ENCODE measurements around the gene SENP1. TPM values are rescaled to one million over a fixed set of nuclear protein-coding genes. Genes with fewer than 3 reads are reported as not detected.
A peak's percentile ranks its signal among the peaks of the same experiment; 100 is the strongest.
"Not testable (repeated sequence)": the region's sequence is repeated elsewhere in the genome, so short reads cannot be mapped to it uniquely, and the experiment has no call there.

The SENP1 gene
- total RNA-seq, 1 experiment from 2014 or later = 16.3 TPM

DNA sequence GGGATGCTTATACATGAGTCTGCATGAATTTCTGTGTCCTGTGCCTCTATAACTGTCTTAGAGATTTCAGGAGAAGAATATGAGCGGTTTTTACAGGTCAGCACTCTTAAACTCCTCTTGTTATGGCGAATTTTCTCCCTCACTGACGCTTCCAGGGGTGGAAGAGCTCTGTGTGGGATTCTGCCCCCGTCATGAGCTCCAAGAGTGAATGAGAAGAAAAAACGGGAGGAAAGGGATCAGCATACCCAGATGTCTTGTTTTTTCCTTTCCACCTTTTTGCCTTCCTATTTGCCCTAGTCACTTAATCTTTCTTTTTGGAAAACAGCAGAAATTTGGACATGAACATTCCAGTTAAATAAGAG is 13.9 kb upstream of the SENP1 start:
- H3K36me3 ChIP-seq = peaks cover 10% of the 10 kb centered on the region
- no peaks in the 10 kb centered on the region for H3K9me3 ChIP-seq
- no peak for DNase-seq
- H3K27me3 ChIP-seq = 0 out of 2 replicates have a peak, but pooled peaks cover 3% of the 10 kb centered on the region
- H3K4me3 ChIP-seq = peak overlapping the region; percentile 71

DNA sequence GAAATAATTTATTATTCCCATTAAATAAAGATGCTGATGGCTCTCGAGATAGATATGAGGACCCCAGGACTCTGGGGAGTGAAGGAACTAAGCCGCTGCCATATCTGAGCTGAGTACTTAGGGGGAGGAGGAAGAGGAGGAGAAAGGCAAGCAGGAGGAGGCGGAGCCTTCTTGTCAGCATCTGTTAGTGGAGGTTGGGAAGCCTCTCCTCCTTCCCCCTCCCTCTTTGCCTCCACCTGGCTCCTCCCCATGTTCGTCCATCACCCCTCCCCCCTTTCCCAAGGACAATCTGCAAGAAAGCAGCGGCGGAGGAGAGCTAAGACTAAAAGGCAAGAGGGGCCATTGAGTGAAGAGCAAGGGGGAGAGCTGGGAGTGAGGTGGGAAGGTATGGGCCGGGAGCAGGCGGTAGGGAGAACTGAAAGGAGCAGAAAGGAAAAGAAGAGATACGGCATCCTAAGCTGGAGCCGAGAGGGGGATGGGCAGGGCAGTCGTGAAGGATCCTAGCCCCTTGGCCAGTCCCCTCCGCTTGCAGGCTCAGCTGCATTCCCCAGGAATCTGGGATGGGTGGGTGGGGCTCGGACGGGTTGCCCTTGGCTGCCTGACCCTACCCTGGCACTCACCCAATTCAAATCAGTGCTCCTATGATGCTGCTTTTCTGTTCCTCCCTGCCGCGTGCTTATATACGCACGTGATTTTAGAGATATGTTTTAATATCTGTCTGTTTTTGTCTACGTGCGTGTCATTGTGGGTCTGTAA is 13.4 kb upstream of the SENP1 start, which contains the start of gene PFKM:
Gene PFKM, plus strand, starts transcription at position 287 of the 756 bp plus-strand sequence. CDS start 3,411 bp downstream, outside the sequence.
- peak; percentile 84 for DNase-seq
- Histone ChIP-seq H3K36me3 (peaks cover 8% of the 10 kb centered on the region), H3K4me3 (peak within 1 kb of the TSS; percentile 71), H3K27me3 (0 out of 2 replicates have a peak, but pooled peaks cover 3% of the 10 kb centered on the region), H3K9me3 (no peaks in the 10 kb centered on the region)

DNA sequence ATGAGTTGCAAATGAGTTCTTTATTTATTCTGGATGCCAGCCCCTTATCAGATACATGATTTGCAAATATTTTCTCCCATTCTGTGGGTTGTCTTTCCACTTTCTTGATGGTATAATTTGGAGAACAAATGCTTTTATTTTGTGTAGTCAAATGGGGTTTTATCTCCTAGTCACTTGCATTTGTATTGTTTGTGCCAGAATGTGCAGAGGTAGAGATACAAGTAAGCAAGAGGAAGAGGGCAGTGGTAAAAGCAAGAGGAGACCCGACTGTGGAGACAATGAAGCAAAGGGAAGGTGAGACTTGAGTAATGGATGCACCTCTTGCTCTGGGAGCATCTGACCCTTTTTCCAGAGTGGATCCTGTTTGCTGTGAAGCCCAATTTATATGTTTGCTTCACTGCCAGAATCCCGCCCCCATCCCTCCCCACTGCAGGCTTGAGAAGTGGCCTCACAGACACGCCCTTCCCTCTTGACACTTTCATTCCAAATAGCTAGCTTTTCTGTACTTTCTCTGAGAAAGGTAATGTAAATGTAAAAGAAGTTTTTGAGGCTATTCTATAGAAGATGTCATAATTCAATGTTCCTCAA is 12.5 kb upstream of the SENP1 start:
- Histone ChIP-seq H3K9me3 (no peaks in the 10 kb centered on the region), H3K27me3 (0 out of 2 replicates have a peak, but pooled peaks cover 3% of the 10 kb centered on the region), H3K4me3 (peak overlapping the region; percentile 71), H3K36me3 (peaks cover 1% of the 10 kb centered on the region)
- peak; percentile 9 for DNase-seq

DNA sequence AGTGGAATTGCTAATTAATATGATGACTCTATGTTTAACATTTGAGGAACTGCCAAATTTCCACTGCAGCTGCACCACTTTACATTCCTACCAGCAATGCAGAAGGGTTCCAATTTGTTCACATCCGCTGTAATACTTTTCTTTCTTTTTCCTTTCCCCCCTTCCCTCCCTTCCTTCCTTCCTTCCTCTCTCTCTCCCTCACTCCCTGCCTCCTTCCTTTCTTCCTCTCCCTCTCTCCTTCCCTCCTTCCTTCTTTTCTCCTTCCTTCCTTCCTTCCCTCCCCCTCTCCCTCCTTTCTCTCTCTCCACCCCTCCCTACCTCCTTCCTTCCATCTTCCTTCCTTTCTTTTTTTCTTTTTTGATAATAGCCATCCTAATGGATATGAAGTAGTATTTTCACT is 10.1 kb upstream of the SENP1 start:
- no peaks in the 10 kb centered on the region for H3K9me3 ChIP-seq
- no peak for DNase-seq
- peaks cover 3% of the 10 kb centered on the region; the same call in 1 of the 2 replicates for H3K27me3 ChIP-seq
- H3K4me3 ChIP-seq = no peak overlapping the region
- no peaks in the 10 kb centered on the region for H3K36me3 ChIP-seq

DNA sequence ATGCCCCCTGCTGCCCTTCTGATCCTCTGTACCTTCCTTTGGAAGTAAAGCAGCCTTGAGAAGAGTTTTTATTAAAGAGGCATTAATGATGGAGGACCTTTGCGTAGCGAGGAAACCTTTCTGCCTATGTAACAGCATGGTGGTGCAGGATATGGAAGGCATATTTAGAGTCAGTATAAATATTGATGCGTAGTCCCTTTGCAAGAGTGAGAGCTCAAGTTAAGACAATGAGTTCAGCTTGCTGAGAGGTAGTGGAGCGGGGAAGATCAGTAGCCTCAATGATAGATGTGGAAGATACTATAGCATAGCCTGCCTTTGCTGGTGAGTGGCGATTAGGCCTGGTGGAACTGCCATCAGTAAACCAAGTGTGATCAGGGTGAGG is 5.4 kb upstream of the SENP1 start:
- not testable (repeated sequence) for H3K4me3 ChIP-seq, H3K9me3 ChIP-seq, H3K27me3 ChIP-seq, DNase-seq, H3K36me3 ChIP-seq

DNA sequence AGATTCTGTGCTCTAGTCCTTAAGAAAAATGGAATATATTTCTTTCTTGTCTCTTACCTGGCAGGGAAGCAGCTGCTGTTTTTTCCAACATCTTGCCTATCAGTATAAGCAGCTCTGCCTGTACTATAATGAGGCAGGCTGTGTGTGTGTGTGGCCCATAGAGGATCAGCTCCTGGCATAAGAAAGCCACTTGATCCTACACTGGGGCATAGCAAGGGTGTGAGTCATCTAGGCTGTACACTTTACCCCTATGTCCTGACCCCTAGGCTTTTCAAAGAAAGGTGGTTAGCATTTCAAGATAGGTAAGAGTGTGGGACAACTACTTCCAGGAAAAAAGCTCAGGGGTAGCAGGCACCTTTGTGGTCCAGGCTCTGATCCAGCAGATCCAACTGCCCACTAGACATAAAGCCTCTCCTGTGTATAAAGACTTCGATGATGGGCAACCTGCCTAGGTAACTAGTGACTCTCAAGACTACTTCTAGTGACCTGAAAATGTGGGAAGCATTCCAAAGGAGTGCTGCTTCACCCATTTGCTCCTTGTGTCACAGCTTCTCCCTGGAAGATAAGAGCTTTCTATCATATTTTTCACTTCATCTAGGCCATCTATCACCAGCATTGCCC is 4.9 kb upstream of the SENP1 start:
- DNase-seq = peak; percentile 11
- H3K4me3 ChIP-seq = no peak overlapping the region
- H3K9me3 ChIP-seq = no peaks in the 10 kb centered on the region
- H3K36me3 ChIP-seq = no peaks in the 10 kb centered on the region
- peaks cover 2% of the 10 kb centered on the region; the same call in 1 of the 2 replicates for H3K27me3 ChIP-seq

DNA sequence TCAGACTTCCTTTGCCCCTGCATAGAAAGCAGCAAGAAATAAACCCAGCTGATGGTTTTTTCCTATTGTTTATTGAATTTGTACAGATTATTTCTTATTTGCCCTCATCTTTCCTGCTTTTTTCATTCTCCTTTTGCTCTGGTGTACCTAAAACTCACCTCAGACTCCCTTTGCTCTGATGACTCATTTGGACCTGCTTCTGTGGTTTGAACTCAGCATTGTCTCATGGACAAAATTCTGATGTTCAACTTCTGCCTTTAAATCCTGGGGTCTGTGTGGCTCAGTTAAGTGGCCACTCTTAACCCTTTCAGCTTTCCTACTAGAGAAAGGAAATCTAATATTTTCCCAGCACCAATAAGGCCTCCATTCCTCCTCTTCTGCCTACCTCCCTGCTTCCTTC is 3.5 kb upstream of the SENP1 start:
- Histone ChIP-seq H3K4me3 (no peak overlapping the region), H3K27me3 (no peaks in the 10 kb centered on the region; the same call in 1 of the 2 replicates), H3K9me3 (no peaks in the 10 kb centered on the region), H3K36me3 (no peaks in the 10 kb centered on the region)
- no peak for DNase-seq

DNA sequence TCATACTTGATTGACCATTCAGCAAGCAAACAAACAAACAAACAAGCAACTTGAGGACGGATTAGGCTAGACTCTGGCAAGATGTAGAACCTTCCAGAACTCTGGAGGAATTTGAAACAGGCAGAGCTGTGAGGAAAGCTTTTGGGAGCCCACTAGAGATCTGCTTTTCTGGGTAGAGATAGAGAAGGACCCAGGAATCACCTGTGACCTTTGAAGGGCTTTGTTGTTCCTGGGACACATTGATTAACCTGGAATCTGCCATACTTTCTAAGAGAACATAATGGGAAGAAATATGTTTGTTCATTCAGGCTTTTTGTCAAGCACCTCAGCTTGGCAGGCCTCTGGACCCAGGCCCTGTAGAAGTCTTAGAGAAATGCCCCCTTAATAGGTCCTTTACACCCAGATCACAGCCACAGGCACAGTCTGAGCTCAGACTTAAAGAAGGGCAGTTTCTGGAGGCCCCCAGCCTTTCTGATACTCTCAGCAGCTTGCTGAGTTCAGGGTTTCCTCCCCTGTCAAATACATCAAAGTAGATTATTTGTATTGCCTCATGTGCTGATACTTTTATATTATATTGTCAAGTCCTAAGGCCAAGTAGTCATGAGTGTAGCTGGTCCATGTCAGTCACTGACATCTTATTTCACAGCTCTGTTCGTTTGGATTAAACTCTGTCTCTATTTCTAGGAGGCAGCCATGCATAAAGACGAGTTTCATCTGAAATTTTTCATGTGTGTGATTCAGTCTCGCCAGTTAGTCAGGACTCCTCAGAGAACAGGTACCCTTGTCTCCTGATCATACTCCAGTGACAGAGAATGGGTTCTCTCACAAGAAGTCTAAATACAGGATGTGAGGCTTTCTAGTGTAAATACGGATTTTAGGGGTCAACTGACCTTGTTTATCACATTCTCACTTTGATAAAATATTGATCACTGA is 1.1 kb upstream of the SENP1 start:
- no peaks in the 10 kb centered on the region for H3K9me3 ChIP-seq
- no peaks in the 10 kb centered on the region for H3K36me3 ChIP-seq
- no peak for DNase-seq
- peak overlapping the region; percentile 69 for H3K4me3 ChIP-seq
- no peaks in the 10 kb centered on the region for H3K27me3 ChIP-seq

DNA sequence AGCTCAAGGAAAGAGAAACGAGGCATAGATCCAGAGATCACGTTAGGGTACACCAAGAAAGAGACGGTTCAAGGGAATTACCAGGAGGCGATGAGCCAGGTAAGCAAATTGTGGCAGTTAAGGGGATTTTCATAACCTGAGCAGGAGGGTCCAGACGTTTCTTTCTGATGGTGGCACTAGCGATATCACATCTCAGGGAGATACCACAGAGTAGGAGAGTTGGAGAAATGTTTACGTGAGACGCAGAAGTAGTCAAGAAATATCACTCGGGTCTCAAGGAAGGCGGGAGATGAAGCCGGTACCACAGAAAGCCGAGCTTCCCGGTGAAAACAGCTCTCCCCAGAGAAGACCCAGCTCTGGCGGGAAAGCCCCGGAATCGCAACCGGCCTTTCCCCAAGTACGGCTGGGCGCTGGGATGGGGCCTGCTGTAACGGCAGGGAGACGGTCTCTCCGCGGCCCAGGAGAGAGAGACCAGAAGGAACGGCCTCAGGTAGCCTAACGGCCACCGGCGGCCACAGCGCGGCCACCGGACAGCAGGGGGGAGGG is 485 bp downstream of the SENP1 start:
- Histone ChIP-seq H3K9me3 (no peaks in the 10 kb centered on the region), H3K27me3 (no peaks in the 10 kb centered on the region), H3K36me3 (peaks cover 2% of the 10 kb centered on the region; the same call in 1 of the 2 replicates), H3K4me3 (peak overlapping the region; percentile 69)
- DNase-seq = no peak

DNA sequence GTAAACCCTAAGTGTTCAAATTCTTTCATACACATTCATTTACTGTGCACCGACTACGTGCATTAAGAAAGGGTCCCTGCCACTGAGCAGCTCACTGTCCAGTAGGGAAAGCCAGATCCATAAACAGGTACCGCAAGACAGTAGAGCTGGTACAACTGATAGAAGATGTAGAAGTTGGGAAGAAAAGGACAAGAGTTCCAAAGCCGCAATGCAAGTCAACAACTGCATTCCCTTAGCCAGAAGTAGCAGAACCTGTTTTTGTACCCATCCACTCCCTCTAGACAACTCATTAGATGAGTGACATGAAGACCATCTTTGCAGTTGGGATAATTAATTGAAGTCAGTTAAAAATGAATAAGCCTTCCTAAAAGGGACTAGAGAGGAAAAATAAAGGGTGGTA is 1.3 kb downstream of the SENP1 start:
- H3K27me3 ChIP-seq = no peaks in the 10 kb centered on the region
- peaks cover 2% of the 10 kb centered on the region; the same call in 1 of the 2 replicates for H3K36me3 ChIP-seq
- no peaks in the 10 kb centered on the region for H3K9me3 ChIP-seq
- H3K4me3 ChIP-seq = peak overlapping the region; percentile 69
- no peak for DNase-seq

DNA sequence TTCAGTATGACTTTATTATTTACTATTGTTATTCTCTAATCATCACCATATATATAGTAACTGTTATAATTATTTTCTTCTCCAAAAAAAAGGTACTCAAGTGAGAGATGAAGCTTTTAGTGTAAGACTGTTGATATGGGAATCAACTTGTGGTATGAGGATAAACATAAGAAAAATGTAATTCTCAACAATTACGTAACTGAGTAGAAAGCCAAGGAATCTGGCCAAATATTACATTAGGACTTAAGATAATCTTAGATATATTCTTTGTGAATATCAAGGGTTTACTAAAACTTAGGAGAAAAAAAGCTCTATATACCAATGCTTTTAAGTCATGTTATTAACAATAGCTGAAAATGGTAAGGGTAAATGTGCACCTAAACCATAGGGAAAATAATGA is 13.3 kb downstream of the SENP1 start:
- DNase-seq = no peak
- Histone ChIP-seq H3K9me3 (no peaks in the 10 kb centered on the region), H3K4me3 (no peak overlapping the region), H3K36me3 (peaks cover 48% of the 10 kb centered on the region), H3K27me3 (no peaks in the 10 kb centered on the region)

DNA sequence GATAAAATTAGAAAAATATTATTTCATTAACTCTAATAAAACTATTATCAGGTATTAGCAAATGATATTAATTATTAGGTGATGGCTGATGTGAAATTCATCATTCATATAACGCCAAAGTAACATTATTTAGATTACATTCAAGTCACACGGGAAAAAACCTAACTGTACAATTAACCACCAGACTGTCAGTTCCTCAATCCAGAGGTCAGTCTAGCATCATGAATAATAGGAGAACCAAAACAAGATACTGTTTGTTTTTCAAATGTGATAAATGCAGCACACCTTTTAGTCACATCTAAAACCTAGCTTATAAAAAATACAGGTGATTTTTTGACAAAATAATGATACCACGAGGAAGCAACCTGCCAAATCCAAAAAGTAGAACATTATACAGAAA is 19.6 kb downstream of the SENP1 start:
- Histone ChIP-seq H3K4me3 (no peak overlapping the region), H3K9me3 (no peaks in the 10 kb centered on the region), H3K27me3 (no peaks in the 10 kb centered on the region), H3K36me3 (peaks cover 44% of the 10 kb centered on the region)
- no peak for DNase-seq

DNA sequence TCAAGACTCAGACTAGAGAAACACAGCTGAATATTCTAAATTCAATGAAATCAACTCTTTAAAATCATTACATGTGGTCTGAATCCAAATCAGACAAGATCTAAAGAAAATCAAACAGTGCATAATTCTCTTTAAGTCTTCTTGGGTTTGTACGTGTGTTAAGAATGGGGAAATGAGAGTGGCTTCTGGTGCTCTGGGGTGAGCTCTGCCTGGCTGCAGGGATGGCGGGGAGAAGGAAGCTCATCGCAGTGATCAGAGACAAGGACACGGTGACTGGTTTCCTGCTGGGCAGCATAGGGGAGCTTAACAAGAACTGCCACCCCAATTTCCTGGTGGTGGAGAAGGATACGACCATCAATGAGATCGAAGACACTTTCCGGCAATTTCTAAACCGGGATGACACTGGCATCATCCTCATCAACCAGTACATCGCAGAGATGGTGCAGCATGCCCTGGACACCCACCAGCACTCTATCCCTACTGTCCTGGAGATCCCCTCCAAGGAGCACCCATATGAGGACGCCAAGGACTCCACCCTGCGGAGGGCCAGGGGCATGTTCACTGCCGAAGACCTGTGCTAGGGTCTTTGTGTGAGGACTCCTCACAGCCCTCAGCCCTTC is 20.9 kb downstream of the SENP1 start:
- Histone ChIP-seq H3K27me3 (no peaks in the 10 kb centered on the region), H3K4me3 (no peak overlapping the region), H3K36me3 (peaks cover 42% of the 10 kb centered on the region), H3K9me3 (no peaks in the 10 kb centered on the region)
- DNase-seq = no peak

DNA sequence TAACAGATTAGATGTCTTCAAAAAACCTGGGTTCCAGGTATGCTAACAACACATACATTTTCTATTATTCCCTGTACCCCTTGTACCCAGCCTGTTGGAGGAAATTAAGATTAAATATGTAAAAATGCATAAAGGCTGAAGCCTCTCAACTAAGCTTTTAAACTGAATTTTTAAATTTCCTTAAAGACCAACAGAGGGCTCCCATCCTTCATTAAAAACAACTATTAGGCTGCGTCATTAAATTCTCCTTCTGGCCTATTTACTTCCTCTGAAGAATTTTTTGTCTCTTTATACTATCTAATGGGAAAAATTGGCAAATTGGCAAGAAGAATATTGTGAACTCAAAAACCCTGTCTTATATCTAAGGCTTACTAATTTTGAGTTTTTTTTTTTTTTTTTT is 21.8 kb downstream of the SENP1 start:
- peaks cover 40% of the 10 kb centered on the region for H3K36me3 ChIP-seq
- no peaks in the 10 kb centered on the region for H3K27me3 ChIP-seq
- DNase-seq = no peak
- H3K9me3 ChIP-seq = no peaks in the 10 kb centered on the region
- no peak overlapping the region for H3K4me3 ChIP-seq

DNA sequence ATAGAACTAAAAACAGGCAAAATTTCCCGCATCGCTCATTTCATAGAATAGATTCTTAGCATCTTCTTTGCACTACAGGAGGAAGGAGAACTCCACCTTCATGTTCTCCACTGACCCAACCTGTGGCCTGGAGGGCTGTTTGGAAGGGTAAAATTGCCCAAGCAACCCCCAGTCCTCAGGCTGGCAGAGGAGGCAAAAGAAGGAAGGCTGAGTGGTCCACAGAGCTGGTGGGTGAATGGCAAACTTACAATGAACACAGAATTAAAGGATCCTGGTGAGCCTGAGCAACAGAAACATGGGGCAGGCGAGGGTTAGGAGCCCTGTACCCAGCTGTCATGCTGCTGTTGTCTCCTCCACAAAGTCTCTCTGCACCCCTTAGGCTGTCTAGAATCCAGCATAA is 25.1 kb downstream of the SENP1 start:
- H3K9me3 ChIP-seq = no peaks in the 10 kb centered on the region
- no peaks in the 10 kb centered on the region for H3K27me3 ChIP-seq
- H3K36me3 ChIP-seq = peaks cover 30% of the 10 kb centered on the region
- DNase-seq = no peak
- no peak overlapping the region for H3K4me3 ChIP-seq

DNA sequence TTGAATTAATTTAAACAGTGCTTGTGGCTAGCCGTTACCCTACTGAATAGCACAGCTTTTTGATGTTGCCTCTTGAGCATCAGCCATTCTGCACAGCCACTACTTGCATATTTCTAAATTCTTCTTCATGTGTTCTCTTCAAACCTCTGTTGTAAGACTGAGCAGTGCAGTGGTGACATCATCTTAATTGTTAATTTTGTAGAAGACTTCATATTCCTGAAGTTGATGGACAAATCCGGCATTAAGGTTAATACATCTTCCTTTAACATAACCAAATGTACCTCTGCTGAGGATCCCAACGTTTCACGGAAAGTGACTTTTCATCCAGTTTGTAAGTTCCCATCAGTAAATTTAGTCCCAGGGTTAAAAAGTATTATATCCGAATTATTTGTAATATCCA is 25.6 kb downstream of the SENP1 start:
- H3K27me3 ChIP-seq = no peaks in the 10 kb centered on the region
- H3K4me3 ChIP-seq = no peak overlapping the region
- peaks cover 32% of the 10 kb centered on the region for H3K36me3 ChIP-seq
- H3K9me3 ChIP-seq = no peaks in the 10 kb centered on the region
- no peak for DNase-seq
